Omental fat pad (tissue), 4 donors: ENCODE results near the gene GLYAT. TPM values are rescaled to one million over a fixed set of nuclear protein-coding genes. Genes with fewer than 3 reads are reported as not detected.
"Not testable (repeated sequence)": the region's sequence is repeated elsewhere in the genome, so short reads cannot be mapped to it uniquely, and the experiment has no call there.

Source experiments
- ATAC-seq: fragments of 150-250 bp; one replicate; pipeline ENCODE4 v1.9.1; 2016; ENCODE audit warnings: mild to moderate bottlenecking, moderate library complexity; ENCODE audit not compliant: low FRiP score
- DNase-seq: peaks from one replicate; pipeline ENCODE4 v3.0.0-alpha.2; 2019; ENCODE audit warnings: low spot score
- CTCF ChIP-seq, 3 donors: fragments of 450-650 bp; IDR thresholded peaks; one replicate each; pipeline ENCODE4 v1.5.1; 2016 to 2017; ENCODE audit warnings: antibody characterized with exemption in 3 of 3, mild to moderate bottlenecking in 3 of 3, moderate library complexity in 2 of 3
- total RNA-seq, 4 donors: library from RNA; depleted of rRNA; stranded (reverse); fragments of >200 nt; gene quantifications; one replicate each; pipeline ENCODE4 v1.1.0, GENCODE V29; 2016

Gene GLYAT
- total RNA-seq, 4 donors from 2014 or later, result 1.2 to 4.9 (median 3.8) TPM

DNA sequence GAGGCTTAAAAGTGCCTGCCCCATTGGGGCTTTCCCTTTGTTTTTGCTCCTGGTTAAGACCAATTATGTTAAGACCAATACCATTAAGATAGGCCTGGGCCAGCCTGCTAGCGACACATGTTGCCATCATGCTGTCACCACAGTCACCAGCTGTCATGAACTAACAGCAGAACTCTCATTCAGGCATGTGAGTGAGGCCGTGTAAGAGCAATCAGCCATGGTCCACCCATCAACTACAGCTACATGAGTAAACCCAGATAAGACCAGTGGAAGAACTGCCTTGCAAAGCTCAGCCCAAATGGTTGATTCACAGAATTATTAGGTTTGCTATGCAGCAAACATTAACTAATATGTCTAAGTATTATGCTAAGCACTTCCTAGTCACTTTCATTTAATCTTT, 19.9 kb downstream of the GLYAT start:
- no peak for TF ChIP-seq CTCF (IDR thresholded peaks at IDR 0.05)
- no peak for DNase-seq
- ATAC-seq, result no peak

DNA sequence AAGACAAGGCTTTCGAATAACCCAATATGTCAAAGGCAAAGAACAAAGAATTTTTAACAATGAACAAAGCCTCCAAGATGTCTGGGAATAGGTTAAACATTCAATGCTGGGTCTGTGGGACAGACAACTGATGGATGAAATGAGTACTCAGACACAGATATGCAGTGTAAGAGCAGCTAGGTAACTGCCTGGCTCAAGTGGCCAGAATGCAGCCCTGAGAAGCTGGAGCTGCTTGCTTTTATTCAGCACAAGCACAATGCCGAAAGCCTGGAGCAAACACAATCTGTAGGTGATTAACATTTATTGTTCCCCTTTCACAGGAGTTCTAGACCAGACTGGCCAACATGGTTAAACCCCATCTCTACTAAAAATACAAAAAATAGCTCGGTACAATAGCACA, 24.0 kb downstream of the GLYAT start:
- no peak for TF ChIP-seq CTCF (IDR thresholded peaks at IDR 0.05)
- no peak for DNase-seq
- no peak for ATAC-seq

DNA sequence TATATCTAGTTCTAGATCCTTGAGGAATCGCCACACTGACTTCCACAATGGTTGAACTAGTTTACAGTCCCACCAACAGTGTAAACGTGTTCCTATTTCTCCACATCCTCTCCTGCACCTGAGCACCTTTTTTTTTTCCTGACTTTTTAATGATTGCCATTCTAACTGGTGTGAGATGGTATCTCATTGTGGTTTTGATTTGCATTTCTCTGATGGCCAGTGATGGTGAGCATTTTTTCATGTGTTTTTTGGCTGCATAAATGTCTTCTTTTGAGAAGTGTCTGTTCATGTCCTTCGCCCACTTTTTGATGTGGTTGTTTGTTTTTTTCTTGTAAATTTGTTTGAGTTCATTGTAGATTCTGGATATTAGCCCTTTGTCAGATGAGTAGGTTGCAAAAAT, 34.9 kb downstream of the GLYAT start:
- ATAC-seq, DNase-seq: not testable (repeated sequence)

DNA sequence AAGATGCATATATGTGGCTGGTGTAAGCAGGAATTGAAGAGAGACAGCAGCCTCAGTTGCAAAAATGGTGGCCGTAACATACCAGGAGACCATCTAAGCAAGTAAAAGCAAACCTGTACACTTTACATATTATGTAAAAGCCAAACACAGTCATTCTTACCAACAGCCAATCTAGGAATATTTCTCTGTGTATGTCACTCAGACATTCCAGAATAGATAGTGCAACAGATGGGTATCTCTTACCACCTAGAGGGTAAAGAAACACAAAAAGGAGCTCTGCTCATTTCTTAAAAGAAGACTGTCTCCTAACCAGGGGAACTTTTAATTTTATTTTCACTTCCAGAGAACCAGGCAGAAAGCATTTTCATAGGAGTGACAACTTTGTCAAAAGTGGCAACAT, 38.7 kb downstream of the GLYAT start:
- TF ChIP-seq CTCF (IDR thresholded peaks at IDR 0.05), result no peak
- no peak for ATAC-seq
- no peak for DNase-seq

GRCh38 chr11:58691675-58692074, 40.1 kb downstream of the GLYAT start:
- no peak for TF ChIP-seq CTCF (IDR thresholded peaks at IDR 0.05)
- DNase-seq (no peak), ATAC-seq (no peak)

GRCh38 chr11:58688789-58689503, 42.8 kb downstream of the GLYAT start:
- no peak for TF ChIP-seq CTCF (IDR thresholded peaks at IDR 0.05)
- ATAC-seq (no peak), DNase-seq (no peak)

GRCh38 chr11:58685973-58686722, 45.6 kb downstream of the GLYAT start:
- no peak for DNase-seq
- no peak for ATAC-seq
- no peak for TF ChIP-seq CTCF (IDR thresholded peaks at IDR 0.05)

DNA sequence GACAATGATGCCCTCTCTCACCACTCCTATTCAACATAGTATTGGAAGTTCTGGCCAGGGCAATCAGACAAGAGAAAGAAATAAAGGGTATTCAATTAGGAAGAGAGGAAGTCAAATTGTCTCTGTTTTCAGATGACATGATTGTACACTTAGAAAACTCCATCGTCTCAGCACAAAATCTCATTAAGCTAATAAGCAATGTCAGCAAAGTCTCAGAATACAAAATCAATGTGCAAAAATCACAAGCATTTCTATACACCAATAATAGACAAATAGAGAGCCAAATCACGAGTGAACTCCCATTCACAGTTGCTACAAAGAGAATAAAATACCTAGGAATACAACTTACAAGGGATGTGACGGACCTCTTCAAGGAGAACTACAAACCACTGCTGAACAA, 49.1 kb downstream of the GLYAT start:
- ATAC-seq, DNase-seq: not testable (repeated sequence)

- ATAC-seq, DNase-seq: not testable (repeated sequence)
Measured at GRCh38 chr11:58677536-58677935, 54.2 kb downstream of the GLYAT start.
